HEK293T (cell line): ENCODE data around the gene CYB561A3.

Experiments used
- ARNT ChIP-seq: fragments of 450-650 bp; IDR thresholded peaks from 2 replicates; pipeline ENCODE4 v1.6.1; 2017; ENCODE audit warnings: mild to moderate bottlenecking
- BHLHE40 ChIP-seq: fragments of 450-650 bp; IDR thresholded peaks from 2 replicates; pipeline ENCODE4 v1.6.1; 2016; ENCODE audit warnings: mild to moderate bottlenecking, moderate library complexity, borderline replicate concordance
- ELF4 ChIP-seq: fragments of 450-650 bp; IDR thresholded peaks from 2 replicates; pipeline ENCODE4 v1.6.1; 2017; ENCODE audit warnings: antibody characterized with exemption
- FOXK2 ChIP-seq: fragments of 450-650 bp; IDR thresholded peaks from 2 replicates; pipeline ENCODE4 v1.6.1; 2016; ENCODE audit warnings: mild to moderate bottlenecking
- FOXM1 ChIP-seq: fragments of 450-650 bp; IDR thresholded peaks from 2 replicates; pipeline ENCODE4 v1.6.1; 2017; ENCODE audit warnings: mild to moderate bottlenecking, borderline replicate concordance
- HDGF ChIP-seq: fragments of 450-650 bp; IDR thresholded peaks from 2 replicates; pipeline ENCODE4 v1.6.1; 2017; ENCODE audit warnings: antibody characterized with exemption, borderline replicate concordance
- LEF1 ChIP-seq: fragments of 450-650 bp; IDR thresholded peaks from 2 replicates; pipeline ENCODE4 v1.6.1; 2017; ENCODE audit warnings: mild to moderate bottlenecking, borderline replicate concordance
- SP1 ChIP-seq: fragments of 450-650 bp; IDR thresholded peaks from 2 replicates; pipeline ENCODE4 v1.6.1; 2017
- SUZ12 ChIP-seq: fragments of 450-650 bp; IDR thresholded peaks from 2 replicates; pipeline ENCODE4 v1.6.1; 2016; ENCODE audit warnings: mild to moderate bottlenecking
- ZNF384 ChIP-seq: fragments of 450-650 bp; IDR thresholded peaks from 2 replicates; pipeline ENCODE4 v1.6.1; 2016
- TF ChIP-seq, protein P1 (sequence below): fragments of 450-650 bp; IDR thresholded peaks from 2 replicates; pipeline ENCODE4 v1.6.1; 2016

DNA sequence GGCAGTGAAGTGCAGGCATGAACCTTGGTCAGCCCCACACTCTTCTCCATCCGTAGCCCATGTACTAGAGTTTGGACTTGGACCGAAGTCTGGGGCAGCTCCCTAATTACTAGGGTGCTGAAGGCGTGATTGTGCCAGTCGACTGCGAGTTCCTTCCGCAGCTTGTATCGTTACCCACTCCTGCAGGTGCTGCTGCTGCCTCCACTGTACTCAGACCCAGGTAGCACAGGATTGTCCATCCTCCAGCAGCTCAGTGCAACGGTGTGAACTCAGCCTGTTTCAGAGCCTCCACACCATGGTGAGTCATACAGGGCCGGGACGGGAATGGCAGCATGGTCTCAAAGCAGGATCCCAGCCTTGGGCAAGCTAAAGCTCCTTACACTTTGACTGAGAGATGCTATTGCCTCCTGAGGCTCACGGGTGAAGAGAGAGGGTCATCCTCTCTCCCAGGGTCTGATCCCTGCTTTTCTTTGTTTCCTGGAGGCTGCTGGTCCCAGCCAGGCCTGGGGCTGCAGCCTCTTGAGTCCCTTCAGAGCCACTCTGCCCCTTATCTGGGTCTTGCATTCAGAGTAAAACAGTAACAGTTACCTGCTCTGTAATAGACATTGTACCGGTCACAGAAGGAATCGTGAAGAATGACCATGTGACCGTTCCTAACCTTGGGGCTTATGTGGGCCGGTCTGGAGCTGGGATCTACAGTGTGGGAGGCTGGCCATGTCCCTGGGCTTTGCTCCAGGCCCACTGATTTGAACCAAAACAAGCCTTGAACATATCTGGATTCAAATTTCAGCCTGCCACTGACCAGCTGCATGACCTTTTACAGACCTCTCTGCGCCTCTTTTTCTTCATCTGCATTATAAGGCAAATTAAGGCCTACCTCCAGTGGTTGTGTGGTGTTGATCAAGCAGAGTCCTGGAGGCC is 27.0 kb downstream of the CYB561A3 start:
- no peak for TF ChIP-seq FOXM1
- TF ChIP-seq SUZ12, result no peak
- no peak for TF ChIP-seq SP1
- no peak for TF ChIP-seq ELF4
- TF ChIP-seq, protein P1, sequence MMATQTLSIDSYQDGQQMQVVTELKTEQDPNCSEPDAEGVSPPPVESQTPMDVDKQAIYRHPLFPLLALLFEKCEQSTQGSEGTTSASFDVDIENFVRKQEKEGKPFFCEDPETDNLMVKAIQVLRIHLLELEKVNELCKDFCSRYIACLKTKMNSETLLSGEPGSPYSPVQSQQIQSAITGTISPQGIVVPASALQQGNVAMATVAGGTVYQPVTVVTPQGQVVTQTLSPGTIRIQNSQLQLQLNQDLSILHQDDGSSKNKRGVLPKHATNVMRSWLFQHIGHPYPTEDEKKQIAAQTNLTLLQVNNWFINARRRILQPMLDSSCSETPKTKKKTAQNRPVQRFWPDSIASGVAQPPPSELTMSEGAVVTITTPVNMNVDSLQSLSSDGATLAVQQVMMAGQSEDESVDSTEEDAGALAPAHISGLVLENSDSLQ, result no peak
- no peak for TF ChIP-seq HDGF
- TF ChIP-seq ZNF384, result no peak
- no peak for TF ChIP-seq FOXK2
- TF ChIP-seq LEF1, result no peak
- TF ChIP-seq ARNT, result no peak
- no peak for TF ChIP-seq BHLHE40
